K562 (cell line): Measurements from ENCODE around the gene CMTM5. TPM values are rescaled to one million over a fixed set of nuclear protein-coding genes. Genes with fewer than 3 reads are reported as not detected.

Source experiments
- ARHGAP35 ChIP-seq: fragments of 450-650 bp; IDR thresholded peaks from 2 replicates; pipeline ENCODE4 v1.6.1; 2018; ENCODE audit not compliant: partially characterized antibody
- JUNB ChIP-seq: fragments of 450-650 bp; formaldehyde crosslinking; conservative IDR thresholded peaks from 2 replicates; pipeline ENCODE4 v1.4.0; 2020; ENCODE audit warnings: mild to moderate bottlenecking
- LARP7 ChIP-seq: fragments of 450-650 bp; IDR thresholded peaks from 2 replicates; pipeline ENCODE4 v1.6.1; 2016
- PRMT5 ChIP-seq: sonication (generic); formaldehyde crosslinking; IDR thresholded peaks from 2 replicates; pipeline ENCODE4 v1.5.0; 2020; ENCODE audit warnings: missing genetic modification reagents
- ZNF224 ChIP-seq: sonication (generic); formaldehyde crosslinking; IDR thresholded peaks from 2 replicates; pipeline ENCODE4 v1.8.0; 2022; ENCODE audit warnings: mild to moderate bottlenecking, missing genetic modification reagents
- ZNF589 ChIP-seq: fragments of 200-800 bp; sonication (Bioruptor generic); IDR thresholded peaks from 2 replicates; pipeline ENCODE4 v1.6.1; 2016; ENCODE audit warnings: low read depth, missing genetic modification characterization, missing compliant biosample characterization
- polyA plus RNA-seq, 8 experiments: library from polyadenylated mRNA; depleted of rRNA in 4 of 8; stranded (reverse) in 5 of 8; unstranded in 3 of 8; fragments of >200 nt; fragmentation: Nextera tagmentation in 2 of 8; fragmentation: Illumina TruSeq in 1 of 8; extraction: Ambion mirVana in 2 of 8; extraction: Trizol in 1 of 8; gene quantifications; 2 replicates each; pipeline versions ENCODE4 v1.2.1 to v1.2.3, GENCODE V29; 2011 to 2014; ENCODE audit warnings: inconsistent platforms in 1 of 8, missing spikeins in 1 of 8
- total RNA-seq, 7 experiments: library from RNA; depleted of rRNA in 6 of 7; stranded (reverse); fragments of >200 nt in 6 of 7; fragmentation: Illumina TruSeq in 2 of 7; extraction: Trizol in 2 of 7; gene quantifications; 2 replicates each; pipeline versions ENCODE4 v1.2.1 to v1.2.3, GENCODE V29; 2011 to 2021; ENCODE audit warnings: low replicate concordance in 1 of 7
- TF ChIP-seq, protein P1 (sequence below), 2 experiments: IDR thresholded peaks; 2 replicates each; pipeline ENCODE4 v1.6.1; 2012; ENCODE audit warnings: improper control_type of control experiment in 2 of 2, low read depth in 2 of 2, low read length in 2 of 2, borderline replicate concordance in 1 of 2
- TF ChIP-seq, protein P2 (sequence below): sonication (generic); formaldehyde crosslinking; IDR thresholded peaks from 2 replicates; pipeline ENCODE4 v1.8.1; 2023; ENCODE audit warnings: missing genetic modification reagents, mild to moderate bottlenecking, borderline replicate concordance

The CMTM5 gene
- total and polyA plus RNA-seq, 9 of the 15 experiments (the other 6 are each of a cell fraction or from before 2014, with no cell fraction given): 0.21 TPM; not detected in 8

DNA sequence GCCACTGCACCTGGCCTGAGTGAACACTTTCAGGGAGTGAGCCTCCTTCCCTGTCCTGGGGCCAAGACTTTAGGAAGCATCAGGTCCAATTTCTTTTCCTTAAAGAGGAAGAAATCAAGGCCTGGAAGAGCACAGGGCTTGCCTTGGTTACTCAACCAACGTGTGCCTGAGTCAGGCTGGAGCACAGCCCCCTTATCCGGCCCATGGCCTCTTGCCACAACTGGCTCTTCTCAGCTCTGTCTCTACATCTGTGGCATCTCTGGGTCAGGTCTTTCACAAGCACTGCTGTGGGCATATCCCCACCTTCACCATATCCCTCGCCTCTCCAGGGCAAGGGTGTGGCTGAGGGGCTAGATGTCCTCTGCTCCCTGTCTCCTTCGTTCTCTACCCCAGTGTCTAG is 24.4 kb downstream of the CMTM5 start (continued):
- TF ChIP-seq ARHGAP35 (no peak), PRMT5 (no peak), LARP7 (no peak), ZNF589 (no peak), ZNF224 (CRISPR knock-in tag) (no peak), JUNB (CRISPR knock-in tag) (no peak)
- TF ChIP-seq, protein P1, sequence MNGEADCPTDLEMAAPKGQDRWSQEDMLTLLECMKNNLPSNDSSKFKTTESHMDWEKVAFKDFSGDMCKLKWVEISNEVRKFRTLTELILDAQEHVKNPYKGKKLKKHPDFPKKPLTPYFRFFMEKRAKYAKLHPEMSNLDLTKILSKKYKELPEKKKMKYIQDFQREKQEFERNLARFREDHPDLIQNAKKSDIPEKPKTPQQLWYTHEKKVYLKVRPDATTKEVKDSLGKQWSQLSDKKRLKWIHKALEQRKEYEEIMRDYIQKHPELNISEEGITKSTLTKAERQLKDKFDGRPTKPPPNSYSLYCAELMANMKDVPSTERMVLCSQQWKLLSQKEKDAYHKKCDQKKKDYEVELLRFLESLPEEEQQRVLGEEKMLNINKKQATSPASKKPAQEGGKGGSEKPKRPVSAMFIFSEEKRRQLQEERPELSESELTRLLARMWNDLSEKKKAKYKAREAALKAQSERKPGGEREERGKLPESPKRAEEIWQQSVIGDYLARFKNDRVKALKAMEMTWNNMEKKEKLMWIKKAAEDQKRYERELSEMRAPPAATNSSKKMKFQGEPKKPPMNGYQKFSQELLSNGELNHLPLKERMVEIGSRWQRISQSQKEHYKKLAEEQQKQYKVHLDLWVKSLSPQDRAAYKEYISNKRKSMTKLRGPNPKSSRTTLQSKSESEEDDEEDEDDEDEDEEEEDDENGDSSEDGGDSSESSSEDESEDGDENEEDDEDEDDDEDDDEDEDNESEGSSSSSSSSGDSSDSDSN (IDR thresholded peaks at IDR 0.05; ENCODE audit: borderline replicate concordance in 1 of 2, low read depth in 2 of 2, low read length in 2 of 2): no peak
- TF ChIP-seq, protein P2, sequence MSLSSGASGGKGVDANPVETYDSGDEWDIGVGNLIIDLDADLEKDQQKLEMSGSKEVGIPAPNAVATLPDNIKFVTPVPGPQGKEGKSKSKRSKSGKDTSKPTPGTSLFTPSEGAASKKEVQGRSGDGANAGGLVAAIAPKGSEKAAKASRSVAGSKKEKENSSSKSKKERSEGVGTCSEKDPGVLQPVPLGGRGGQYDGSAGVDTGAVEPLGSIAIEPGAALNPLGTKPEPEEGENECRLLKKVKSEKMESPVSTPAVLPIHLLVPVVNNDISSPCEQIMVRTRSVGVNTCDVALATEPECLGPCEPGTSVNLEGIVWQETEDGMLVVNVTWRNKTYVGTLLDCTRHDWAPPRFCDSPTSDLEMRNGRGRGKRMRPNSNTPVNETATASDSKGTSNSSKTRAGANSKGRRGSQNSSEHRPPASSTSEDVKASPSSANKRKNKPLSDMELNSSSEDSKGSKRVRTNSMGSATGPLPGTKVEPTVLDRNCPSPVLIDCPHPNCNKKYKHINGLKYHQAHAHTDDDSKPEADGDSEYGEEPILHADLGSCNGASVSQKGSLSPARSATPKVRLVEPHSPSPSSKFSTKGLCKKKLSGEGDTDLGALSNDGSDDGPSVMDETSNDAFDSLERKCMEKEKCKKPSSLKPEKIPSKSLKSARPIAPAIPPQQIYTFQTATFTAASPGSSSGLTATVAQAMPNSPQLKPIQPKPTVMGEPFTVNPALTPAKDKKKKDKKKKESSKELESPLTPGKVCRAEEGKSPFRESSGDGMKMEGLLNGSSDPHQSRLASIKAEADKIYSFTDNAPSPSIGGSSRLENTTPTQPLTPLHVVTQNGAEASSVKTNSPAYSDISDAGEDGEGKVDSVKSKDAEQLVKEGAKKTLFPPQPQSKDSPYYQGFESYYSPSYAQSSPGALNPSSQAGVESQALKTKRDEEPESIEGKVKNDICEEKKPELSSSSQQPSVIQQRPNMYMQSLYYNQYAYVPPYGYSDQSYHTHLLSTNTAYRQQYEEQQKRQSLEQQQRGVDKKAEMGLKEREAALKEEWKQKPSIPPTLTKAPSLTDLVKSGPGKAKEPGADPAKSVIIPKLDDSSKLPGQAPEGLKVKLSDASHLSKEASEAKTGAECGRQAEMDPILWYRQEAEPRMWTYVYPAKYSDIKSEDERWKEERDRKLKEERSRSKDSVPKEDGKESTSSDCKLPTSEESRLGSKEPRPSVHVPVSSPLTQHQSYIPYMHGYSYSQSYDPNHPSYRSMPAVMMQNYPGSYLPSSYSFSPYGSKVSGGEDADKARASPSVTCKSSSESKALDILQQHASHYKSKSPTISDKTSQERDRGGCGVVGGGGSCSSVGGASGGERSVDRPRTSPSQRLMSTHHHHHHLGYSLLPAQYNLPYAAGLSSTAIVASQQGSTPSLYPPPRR (CRISPR knock-in tag): no peak
